T47D (cell line): ENCODE results near the gene NBPF20.
"Not testable (repeated sequence)": the region's sequence is repeated elsewhere in the genome, so short reads cannot be mapped to it uniquely, and the experiment has no call there.

Experiments
- DNase-seq, 2 experiments: peaks; one replicate each; pipeline versions ENCODE4 v3.0.0 to v3.0.0-alpha.2; 2011 to 2012; ENCODE audit warnings: low read depth in 1 of 2, low spot score in 1 of 2
- in situ Hi-C: cut with HindIII; loops from 2 replicates; pipeline ENCODE4 v1.10.0; 2016; ENCODE audit warnings: low sequenced_read_pairs, low pct_unique_long_range_greater_than_20kb

Gene NBPF20

GRCh38 chr1:145442340-145442739 is 16.9 kb upstream of the NBPF20 start:
- DNase-seq, in situ Hi-C loops: not testable (repeated sequence)

DNA sequence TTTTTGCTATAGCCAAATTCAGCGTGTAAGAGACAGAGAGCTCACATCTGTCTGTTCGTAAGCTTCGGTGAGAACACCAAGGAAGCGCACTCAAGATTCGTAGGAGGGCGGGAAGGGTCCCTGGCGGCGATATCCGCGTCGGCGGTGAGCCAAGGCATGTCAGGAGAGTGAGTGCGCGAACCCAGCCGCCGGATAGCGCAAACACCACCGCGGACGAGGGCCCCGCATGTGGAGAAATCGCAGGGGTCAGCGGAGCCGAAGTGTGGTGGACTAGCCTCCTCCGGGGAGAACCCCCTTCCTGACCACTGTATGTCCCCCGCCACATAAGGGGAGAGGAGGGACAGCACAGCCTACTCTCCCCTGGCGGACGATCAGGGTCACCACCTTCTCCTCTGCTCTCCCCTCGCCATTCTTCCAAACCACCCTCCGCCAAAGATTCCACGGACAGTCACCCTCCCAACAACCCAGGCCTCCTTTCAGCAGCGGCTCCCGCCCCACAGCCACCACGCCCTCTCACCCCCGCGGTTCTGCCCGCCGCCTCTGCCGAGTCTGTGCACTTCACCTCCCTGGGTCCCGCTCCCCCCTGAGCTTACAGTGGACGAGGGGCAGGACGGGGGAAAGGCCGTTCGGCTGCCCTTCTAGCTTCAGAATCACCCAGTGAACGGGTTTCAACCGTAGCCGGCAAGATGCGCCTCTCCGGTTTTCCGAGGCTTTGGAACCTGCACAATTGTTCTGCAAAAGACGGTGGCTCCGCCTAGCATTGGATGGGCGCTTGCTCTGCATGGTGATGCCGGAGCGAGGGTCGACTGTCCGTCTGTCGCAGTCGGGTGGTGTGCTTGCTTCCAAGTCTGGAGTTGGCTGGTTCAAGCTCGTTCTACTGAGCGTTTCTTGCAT is 6.2 kb upstream of the NBPF20 start:
- in situ Hi-C loops, DNase-seq: not testable (repeated sequence)

DNA sequence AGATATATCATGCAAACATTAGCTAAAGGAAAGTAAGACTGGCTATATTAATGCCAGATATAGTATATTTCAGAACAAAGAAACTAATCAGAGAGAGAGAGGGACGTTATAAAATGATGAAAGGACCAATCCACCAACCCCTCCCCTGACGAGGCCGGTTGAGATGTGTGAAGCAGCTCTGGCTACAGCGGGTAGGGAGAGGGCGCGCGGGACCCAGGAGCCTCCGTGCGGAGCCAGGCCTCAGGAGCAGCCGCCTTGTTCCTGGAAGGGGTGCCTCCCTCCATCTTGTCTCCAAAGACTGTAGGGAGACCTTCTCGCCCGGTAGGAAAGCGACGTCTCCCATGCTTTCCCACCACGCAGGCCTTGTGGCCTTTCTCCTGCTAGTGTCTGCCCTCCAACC is 5.4 kb upstream of the NBPF20 start:
- DNase-seq, in situ Hi-C loops: not testable (repeated sequence)

DNA sequence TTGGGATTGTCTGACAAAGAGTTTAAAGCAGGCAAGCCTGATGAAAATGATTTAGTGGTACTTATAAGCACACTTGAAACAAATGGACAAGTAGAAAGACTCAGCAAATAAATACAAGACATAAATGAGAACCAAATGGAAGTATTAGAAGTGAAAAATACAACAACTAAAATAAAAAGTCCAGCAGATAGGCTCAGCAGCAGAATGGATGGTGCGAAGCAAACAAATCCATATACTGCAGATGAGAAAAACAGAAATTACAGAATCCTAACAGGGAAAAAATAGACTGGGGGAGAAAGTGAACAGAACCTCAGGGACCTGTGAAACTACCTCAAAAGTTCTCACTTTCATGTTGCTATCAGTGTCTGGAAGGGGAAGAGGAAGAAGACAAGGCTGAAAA is 3.9 kb upstream of the NBPF20 start:
- in situ Hi-C loops, DNase-seq: not testable (repeated sequence)

DNA sequence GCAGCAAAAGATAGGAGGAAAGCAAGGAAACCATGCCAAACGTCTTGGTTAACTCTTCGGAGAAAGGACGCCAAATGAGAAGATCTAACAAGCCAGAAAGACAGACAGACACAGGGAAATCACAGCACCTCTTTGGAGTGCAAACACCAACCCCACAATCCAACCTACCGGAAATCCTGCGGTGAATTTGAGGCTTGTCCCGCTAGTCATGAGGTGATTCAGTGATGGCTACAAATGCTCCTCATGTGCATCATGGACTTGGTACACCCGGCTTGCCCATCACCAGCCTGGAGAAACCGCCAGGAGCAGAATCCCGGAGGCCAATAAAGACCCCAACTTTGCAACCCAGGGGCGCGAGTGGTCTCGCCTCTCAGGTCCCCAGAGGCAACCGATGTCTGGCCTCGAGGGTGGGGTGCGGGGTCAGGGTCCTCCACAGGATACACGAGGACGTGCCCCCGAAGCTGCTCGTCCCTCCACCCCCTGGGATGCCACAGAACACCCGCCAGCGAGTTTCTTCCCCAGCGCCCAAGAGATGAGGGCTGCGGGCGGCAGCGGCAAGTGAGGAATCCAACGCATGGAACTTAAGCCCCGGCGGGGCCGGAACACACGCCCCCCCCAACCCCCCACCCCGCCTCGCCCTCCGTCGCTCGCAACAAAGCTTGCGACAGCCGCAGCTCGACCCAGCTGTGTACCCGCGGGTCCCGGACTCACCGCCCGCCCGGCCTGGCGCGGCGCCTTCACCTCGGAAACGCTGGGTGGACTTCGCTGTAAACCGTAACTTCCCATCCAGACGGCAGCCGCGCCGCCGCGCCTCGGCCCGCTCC is 579 bp downstream of the NBPF20 start:
- in situ Hi-C loops: not testable (repeated sequence)
- DNase-seq: peak; percentile 16 to 21

DNA sequence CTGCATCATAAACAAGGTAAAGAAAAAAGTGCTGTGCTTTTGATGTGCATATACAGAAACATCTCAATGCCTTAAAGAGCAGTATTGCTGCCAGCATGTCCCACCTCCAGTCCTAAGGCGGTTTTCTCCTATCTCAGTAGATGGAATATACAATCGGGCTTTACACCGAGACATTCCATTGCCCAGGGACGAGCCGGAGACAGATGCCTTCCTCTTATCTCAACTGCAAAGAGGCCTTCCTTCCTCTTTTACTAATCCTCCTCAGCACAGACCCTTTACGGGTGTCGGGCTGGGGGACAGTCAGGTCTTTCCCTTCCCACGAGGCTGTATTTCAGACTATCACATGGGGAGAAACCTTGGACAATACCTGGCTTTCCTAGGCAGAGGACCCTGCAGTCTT is 10.3 kb downstream of the NBPF20 start:
- DNase-seq, in situ Hi-C loops: not testable (repeated sequence)

GRCh38 chr1:145407266-145407665 is 18.1 kb downstream of the NBPF20 start:
- DNase-seq, in situ Hi-C loops: not testable (repeated sequence)

GRCh38 chr1:145404949-145405348 is 20.5 kb downstream of the NBPF20 start:
- in situ Hi-C loops: not testable (repeated sequence)
- peak in 1 of 2 experiments; percentile 7 for DNase-seq

GRCh38 chr1:145400701-145401100 is 24.7 kb downstream of the NBPF20 start:
- in situ Hi-C loops, DNase-seq: not testable (repeated sequence)
